Kidney (tissue), 14 donors: ENCODE measurements around the gene CPA5. TPM values are rescaled to one million over a fixed set of nuclear protein-coding genes. Genes with fewer than 3 reads are reported as not detected.

Experiments
- DNase-seq, 5 donors: peaks; one replicate each; pipeline ENCODE4 v3.0.0-alpha.2; 2013 to 2020
- FAIRE-seq: peaks from 2 replicates; lab custom pipeline; 2012; peaks lifted over from hg19 to GRCh38; lab: Jason Lieb, UNC
- H3K27ac ChIP-seq, 2 donors: one replicate each; pipeline ENCODE4 v1.7.0; 2013; ENCODE audit warnings: low read depth in 2 of 2, low read length in 2 of 2, inconsistent platforms in 1 of 2
- H3K27me3 ChIP-seq: one replicate; pipeline ENCODE4 v1.7.1; 2013; ENCODE audit warnings: low read length, inconsistent platforms; ENCODE audit not compliant: control insufficient read depth, insufficient read depth
- H3K36me3 ChIP-seq, 3 donors: one replicate each; pipeline versions ENCODE4 v1.7.0 to v1.7.1; 2013; ENCODE audit warnings: low read length in 3 of 3, control low read depth in 1 of 3, inconsistent platforms in 1 of 3; ENCODE audit not compliant: insufficient read depth in 3 of 3, control insufficient read depth in 2 of 3
- H3K4me1 ChIP-seq, 3 donors: one replicate each; pipeline versions ENCODE4 v1.7.0 to v1.7.1; 2013; ENCODE audit warnings: low read length in 3 of 3, inconsistent platforms in 1 of 3, low read depth in 1 of 3; ENCODE audit not compliant: control insufficient read depth in 2 of 3, insufficient read depth in 2 of 3
- H3K4me3 ChIP-seq, 3 donors: one replicate each; pipeline versions ENCODE4 v1.7.0 to v1.8.1; 2013; ENCODE audit warnings: low read length in 3 of 3, control low read depth in 1 of 3, inconsistent platforms in 1 of 3
- H3K9ac ChIP-seq, 3 donors: one replicate each; pipeline versions ENCODE4 v1.7.0 to v1.7.1; 2013; ENCODE audit warnings: low read length in 3 of 3, control low read depth in 1 of 3, inconsistent platforms in 1 of 3
- H3K9me3 ChIP-seq, 3 donors: one replicate each; pipeline versions ENCODE4 v1.7.0 to v1.7.1; 2013; ENCODE audit warnings: low read length in 3 of 3, control low read depth in 1 of 3, inconsistent platforms in 1 of 3; ENCODE audit not compliant: control insufficient read depth in 2 of 3, insufficient read depth in 1 of 3
- CTCF ChIP-seq: IDR thresholded peaks from 3 replicates; pipeline ENCODE4 v1.5.1; 2012; ENCODE audit warnings: mild to moderate bottlenecking, moderate library complexity, borderline replicate concordance; ENCODE audit not compliant: insufficient read depth; ENCODE audit errors: extremely low read depth
- intact Hi-C: fragments of 100-400 bp; cut with DNase I; formaldehyde crosslinking; loops from one replicate; pipeline ENCODE4 v1.11.1; 2022
- polyA plus RNA-seq: library from polyadenylated mRNA; stranded (reverse); fragments of 350-450 nt; fragmentation: Illumina TruSeq; extraction: RNeasy Lipid Tissue Mini Kit (QIAGEN cat#74804); gene quantifications from one replicate; pipeline ENCODE4 v1.2.3, GENCODE V29; 2014; ENCODE audit warnings: low read depth, low replicate concordance; ENCODE audit not compliant: insufficient read depth
- total RNA-seq: library from RNA; stranded (reverse); fragmentation: NEBNext Ultra II Directional; extraction: Animal tissue kit (Norgen Biotek cat#: 25700); gene quantifications from one replicate; pipeline ENCODE4 v1.2.1, GENCODE V29; 2021
- donor health status: control.
- donor health status: control.
- donor health status: control.
- donor health status: control.
- donor health status: control.
- donor health status: DM: yes; HTN: yes; CAD: no.
- donor health status: Normal renal cell carcinoma (clear cell type).

CPA5 gene
- total and polyA plus RNA-seq, 2 donors from 2014 or later: 0.54 to 1.1 TPM

- intact Hi-C loops: no loop called here
- no peak for TF ChIP-seq CTCF
- Histone ChIP-seq H3K27me3 (no peaks in the 10 kb centered on the region), H3K4me3 (no peak overlapping the region), H3K9ac (no peak overlapping the region), H3K4me1 (peaks cover 10 to 13% (median 11%) of the 10 kb centered on the region in 3 donors), H3K9me3 (no peaks in the 10 kb centered on the region), H3K36me3 (no peaks in the 10 kb centered on the region), H3K27ac (peak overlapping the region in 1 of 2 donors; percentile 1)
- FAIRE-seq (no peak), DNase-seq (no peak)
Observed at GRCh38 chr7:130353196-130353595, 8.6 kb downstream of the CPA5 start.

- intact Hi-C loops: no loop called here
- Histone ChIP-seq H3K4me3 (no peak overlapping the region), H3K9me3 (peaks cover 0 to 10% (median 2%) of the 10 kb centered on the region in 3 donors), H3K9ac (peak overlapping the region in 1 of 3 donors; percentile 44), H3K27me3 (no peaks in the 10 kb centered on the region), H3K27ac (peak overlapping the region; percentile 38 to 82), H3K36me3 (no peaks in the 10 kb centered on the region), H3K4me1 (peaks cover 8 to 12% (median 9%) of the 10 kb centered on the region in 3 donors)
- FAIRE-seq: no peak
- peak; percentile 92 to 98 (median 95) for DNase-seq
- TF ChIP-seq CTCF: no peak
Observed at GRCh38 chr7:130356121-130356875, 11.7 kb downstream of the CPA5 start.

GRCh38 chr7:130356876-130357611 lies 12.4 kb downstream of the CPA5 start:
- H3K4me1 ChIP-seq: peaks cover 7 to 12% (median 8%) of the 10 kb centered on the region in 3 donors
- peaks cover 0 to 10% (median 2%) of the 10 kb centered on the region in 3 donors for H3K9me3 ChIP-seq
- intact Hi-C loops: no loop called here
- no peak overlapping the region for H3K4me3 ChIP-seq
- DNase-seq: peak in 3 of 5 donors; percentile 47 to 91 (median 59)
- no peak overlapping the region for H3K9ac ChIP-seq
- H3K36me3 ChIP-seq: no peaks in the 10 kb centered on the region
- peak overlapping the region; percentile 38 to 82 for H3K27ac ChIP-seq
- H3K27me3 ChIP-seq: no peaks in the 10 kb centered on the region
- FAIRE-seq: no peak
- TF ChIP-seq CTCF: no peak
